Stimulated activated naive CD8-positive, alpha-beta T cell treated with anti-CD3 and anti-CD28 coated beads, Interleukin-15, Interleukin-2, amounts not matched to agents 100 ng/mL and 50 ng/mL, for 24 hours (primary cell): Measurements from ENCODE around the gene ADSS2.
A peak's percentile ranks its signal among the peaks of the same experiment; 100 is the strongest.
"Not testable (repeated sequence)": the region's sequence is repeated elsewhere in the genome, so short reads cannot be mapped to it uniquely, and the experiment has no call there.

Experiments
- H3K27ac Mint-ChIP-seq: one replicate; pipeline ENCODE4 v1.8.0; 2021; ENCODE audit warnings: mild to moderate bottlenecking, mixed read lengths
- H3K27me3 Mint-ChIP-seq: one replicate; pipeline ENCODE4 v1.8.0; 2021; ENCODE audit warnings: mixed read lengths
- H3K36me3 Mint-ChIP-seq: one replicate; pipeline ENCODE4 v1.8.0; 2021; ENCODE audit warnings: low read depth, mixed read lengths
- H3K4me1 Mint-ChIP-seq: one replicate; pipeline ENCODE4 v1.8.0; 2021; ENCODE audit warnings: low read depth, mixed read lengths
- H3K4me3 Mint-ChIP-seq: one replicate; pipeline ENCODE4 v1.8.0; 2021; ENCODE audit warnings: mild to moderate bottlenecking, mixed read lengths
- H3K9me3 Mint-ChIP-seq: one replicate; pipeline ENCODE4 v1.8.0; 2021; ENCODE audit warnings: mixed read lengths

The ADSS2 gene

GRCh38 chr1:244451539-244451950 is at the start of gene ADSS2:
TSS of gene ADSS2 (minus strand) at chr1:244451909. CDS start at chr1:244451817, 92 bp downstream.
- H3K9me3 Mint-ChIP-seq, result no peaks in the 10 kb centered on the region
- peak within 1 kb of the TSS; percentile 99 for H3K27ac Mint-ChIP-seq
- peaks cover 44% of the 10 kb centered on the region for H3K36me3 Mint-ChIP-seq
- H3K4me3 Mint-ChIP-seq, result peak within 1 kb of the TSS; percentile 99
- H3K4me1 Mint-ChIP-seq, result peaks cover 58% of the 10 kb centered on the region
- no peaks in the 10 kb centered on the region for H3K27me3 Mint-ChIP-seq

GRCh38 chr1:244500515-244500914 is 48.8 kb upstream of the ADSS2 start:
- H3K4me1 Mint-ChIP-seq, H3K27me3 Mint-ChIP-seq, H3K9me3 Mint-ChIP-seq, H3K27ac Mint-ChIP-seq, H3K36me3 Mint-ChIP-seq, H3K4me3 Mint-ChIP-seq: not testable (repeated sequence)

- not testable (repeated sequence) for H3K27me3 Mint-ChIP-seq, H3K9me3 Mint-ChIP-seq, H3K36me3 Mint-ChIP-seq, H3K4me3 Mint-ChIP-seq, H3K27ac Mint-ChIP-seq, H3K4me1 Mint-ChIP-seq
Measured at GRCh38 chr1:244499484-244499883, 47.8 kb upstream of the ADSS2 start.

- no peaks in the 10 kb centered on the region for H3K9me3 Mint-ChIP-seq
- H3K4me1 Mint-ChIP-seq, result no peaks in the 10 kb centered on the region
- H3K36me3 Mint-ChIP-seq, result no peaks in the 10 kb centered on the region
- H3K27me3 Mint-ChIP-seq, result no peaks in the 10 kb centered on the region
- no peak overlapping the region for H3K4me3 Mint-ChIP-seq
- no peak overlapping the region for H3K27ac Mint-ChIP-seq
Measured at GRCh38 chr1:244497805-244498204, 46.1 kb upstream of the ADSS2 start.

GRCh38 chr1:244496186-244496585 is 44.5 kb upstream of the ADSS2 start:
- Mint-ChIP-seq H3K27me3 (no peaks in the 10 kb centered on the region), H3K27ac (no peak overlapping the region), H3K4me3 (no peak overlapping the region), H3K4me1 (no peaks in the 10 kb centered on the region), H3K9me3 (no peaks in the 10 kb centered on the region), H3K36me3 (no peaks in the 10 kb centered on the region)

GRCh38 chr1:244494653-244495052 is 42.9 kb upstream of the ADSS2 start:
- Mint-ChIP-seq H3K27ac (no peak overlapping the region), H3K4me3 (no peak overlapping the region), H3K4me1 (no peaks in the 10 kb centered on the region), H3K9me3 (no peaks in the 10 kb centered on the region), H3K27me3 (no peaks in the 10 kb centered on the region), H3K36me3 (no peaks in the 10 kb centered on the region)

GRCh38 chr1:244484971-244485370 is 33.3 kb upstream of the ADSS2 start:
- not testable (repeated sequence) for H3K4me3 Mint-ChIP-seq, H3K27me3 Mint-ChIP-seq, H3K36me3 Mint-ChIP-seq, H3K9me3 Mint-ChIP-seq, H3K4me1 Mint-ChIP-seq, H3K27ac Mint-ChIP-seq

GRCh38 chr1:244473059-244473605 is 21.4 kb upstream of the ADSS2 start:
- Mint-ChIP-seq H3K9me3 (peaks cover 4% of the 10 kb centered on the region), H3K4me1 (peaks cover 3% of the 10 kb centered on the region), H3K36me3 (peaks cover 5% of the 10 kb centered on the region), H3K4me3 (no peak overlapping the region), H3K27me3 (no peaks in the 10 kb centered on the region), H3K27ac (no peak overlapping the region)

- Mint-ChIP-seq H3K4me3 (no peak overlapping the region), H3K9me3 (no peaks in the 10 kb centered on the region), H3K4me1 (peaks cover 6% of the 10 kb centered on the region), H3K27me3 (no peaks in the 10 kb centered on the region), H3K36me3 (no peaks in the 10 kb centered on the region), H3K27ac (no peak overlapping the region)
Measured at GRCh38 chr1:244466724-244467123, 15.0 kb upstream of the ADSS2 start.

GRCh38 chr1:244461245-244462071 is 9.7 kb upstream of the ADSS2 start, which contains the start of gene CATSPERE:
TSS of gene CATSPERE (plus strand) at chr1:244461273. CDS start at chr1:244461430, 157 bp downstream.
- H3K4me1 Mint-ChIP-seq, result peaks cover 21% of the 10 kb centered on the region
- H3K4me3 Mint-ChIP-seq, result peak within 1 kb of the TSS; percentile 89
- H3K9me3 Mint-ChIP-seq, result peaks cover 4% of the 10 kb centered on the region
- H3K27me3 Mint-ChIP-seq, result no peaks in the 10 kb centered on the region
- H3K36me3 Mint-ChIP-seq, result peaks cover 16% of the 10 kb centered on the region
- H3K27ac Mint-ChIP-seq, result peak within 1 kb of the TSS; percentile 99

GRCh38 chr1:244460197-244460596 is 8.5 kb upstream of the ADSS2 start:
- peak overlapping the region; percentile 28 for H3K27ac Mint-ChIP-seq
- H3K27me3 Mint-ChIP-seq, result no peaks in the 10 kb centered on the region
- H3K9me3 Mint-ChIP-seq, result peaks cover 4% of the 10 kb centered on the region
- peaks cover 21% of the 10 kb centered on the region for H3K4me1 Mint-ChIP-seq
- peak overlapping the region; percentile 56 for H3K4me3 Mint-ChIP-seq
- peaks cover 16% of the 10 kb centered on the region for H3K36me3 Mint-ChIP-seq

GRCh38 chr1:244458781-244459180 is 7.1 kb upstream of the ADSS2 start:
- H3K4me3 Mint-ChIP-seq, result no peak overlapping the region
- H3K27me3 Mint-ChIP-seq, result no peaks in the 10 kb centered on the region
- peaks cover 20% of the 10 kb centered on the region for H3K36me3 Mint-ChIP-seq
- H3K27ac Mint-ChIP-seq, result no peak overlapping the region
- peaks cover 24% of the 10 kb centered on the region for H3K4me1 Mint-ChIP-seq
- peaks cover 4% of the 10 kb centered on the region for H3K9me3 Mint-ChIP-seq

- H3K4me3 Mint-ChIP-seq, result no peak overlapping the region
- peaks cover 33% of the 10 kb centered on the region for H3K4me1 Mint-ChIP-seq
- peaks cover 4% of the 10 kb centered on the region for H3K9me3 Mint-ChIP-seq
- no peak overlapping the region for H3K27ac Mint-ChIP-seq
- no peaks in the 10 kb centered on the region for H3K27me3 Mint-ChIP-seq
- peaks cover 21% of the 10 kb centered on the region for H3K36me3 Mint-ChIP-seq
Measured at GRCh38 chr1:244456586-244456985, 4.9 kb upstream of the ADSS2 start.

- Mint-ChIP-seq H3K9me3 (no peaks in the 10 kb centered on the region), H3K4me1 (peaks cover 31% of the 10 kb centered on the region), H3K4me3 (no peak overlapping the region), H3K36me3 (peaks cover 24% of the 10 kb centered on the region), H3K27ac (peak overlapping the region; percentile 22), H3K27me3 (no peaks in the 10 kb centered on the region)
Measured at GRCh38 chr1:244454412-244454811, 2.7 kb upstream of the ADSS2 start.

GRCh38 chr1:244451951-244452795 is 464 bp upstream of the ADSS2 start:
- Mint-ChIP-seq H3K27ac (peak overlapping the region; percentile 94), H3K27me3 (no peaks in the 10 kb centered on the region), H3K4me3 (peak overlapping the region; percentile 99), H3K9me3 (no peaks in the 10 kb centered on the region), H3K36me3 (peaks cover 40% of the 10 kb centered on the region), H3K4me1 (peaks cover 53% of the 10 kb centered on the region)
